Measurements from ENCODE around the gene ADCY3. TPM values are rescaled to one million over a fixed set of nuclear protein-coding genes. Genes with fewer than 3 reads are reported as not detected.
A peak's percentile ranks its signal among the peaks of the same experiment; 100 is the strongest.

ADCY3 gene
- total and polyA plus RNA-seq, 2 donors from 2014 or later = 21.1 to 44.6 TPM

DNA sequence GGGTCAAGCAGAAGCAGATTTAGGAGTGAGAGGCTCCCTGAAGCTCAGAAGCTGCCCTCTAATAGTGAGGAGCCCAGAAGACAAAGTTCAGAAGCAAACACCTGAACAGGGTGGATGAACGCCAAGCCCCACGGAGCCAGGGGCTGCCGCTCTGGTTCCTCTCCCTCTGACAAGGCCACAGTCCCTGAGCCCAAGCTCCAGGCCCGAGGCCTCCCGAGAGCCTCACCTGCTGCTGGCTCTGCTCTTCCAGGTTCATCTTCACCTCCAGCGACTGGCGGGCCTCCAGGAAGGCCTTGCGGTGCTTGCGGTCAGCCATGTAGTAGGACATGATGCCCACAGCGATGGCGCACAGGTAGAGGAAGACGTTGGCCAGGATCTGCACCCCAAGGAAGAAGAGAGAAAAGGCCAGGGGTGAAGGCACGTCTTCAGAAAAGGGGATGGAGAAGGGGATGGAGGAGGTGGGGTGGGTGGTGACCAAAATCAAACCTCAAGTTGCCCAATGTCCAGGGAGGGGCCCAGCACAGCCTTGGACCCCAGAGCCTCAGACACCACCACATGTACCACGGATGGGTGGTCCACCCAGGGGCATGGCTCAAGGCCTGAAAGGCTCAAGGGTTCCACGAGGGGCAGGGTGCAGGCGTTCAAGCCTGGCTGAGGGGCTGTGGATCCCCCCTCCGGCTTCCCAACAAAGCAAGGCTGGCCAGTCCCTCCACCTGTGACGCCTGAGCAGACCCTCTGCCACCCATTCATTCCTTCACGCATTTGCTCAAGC is 47.5 kb downstream of the ADCY3 start:
- no peak for FAIRE-seq

DNA sequence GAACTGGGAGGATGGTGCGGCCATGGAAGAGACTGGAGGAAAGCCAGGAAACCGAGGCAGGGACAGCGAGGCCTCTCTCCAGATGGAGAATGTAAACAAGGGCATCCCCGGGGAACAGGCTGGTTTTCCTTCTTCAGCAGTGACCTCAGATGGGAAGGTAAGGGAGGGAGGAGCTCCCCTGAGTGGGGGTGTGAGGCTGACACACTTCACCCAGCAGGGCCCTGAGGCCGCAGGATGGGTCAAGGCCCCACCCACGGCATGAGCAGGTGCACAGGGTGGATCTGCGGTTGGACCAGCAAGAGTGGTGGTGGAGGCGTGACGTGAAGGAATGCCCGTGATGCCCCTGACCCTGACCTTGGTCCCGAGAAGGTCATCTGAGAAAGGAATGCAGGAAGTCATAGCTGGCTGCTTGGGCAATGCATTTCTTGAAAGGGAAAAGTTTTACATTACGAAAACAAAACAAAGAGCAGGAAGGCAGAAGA is 48.1 kb downstream of the ADCY3 start:
- intact Hi-C loops (cut with DNase I) = no loop called here
- peaks cover 0 to 12% (median 4%) of the 10 kb centered on the region in 3 donors for H3K4me1 ChIP-seq (ENCODE audit: control insufficient read depth in 2 of 3, insufficient read depth in 2 of 3, low read depth in 1 of 3, low read length in 3 of 3)
- TF ChIP-seq, protein P1, sequence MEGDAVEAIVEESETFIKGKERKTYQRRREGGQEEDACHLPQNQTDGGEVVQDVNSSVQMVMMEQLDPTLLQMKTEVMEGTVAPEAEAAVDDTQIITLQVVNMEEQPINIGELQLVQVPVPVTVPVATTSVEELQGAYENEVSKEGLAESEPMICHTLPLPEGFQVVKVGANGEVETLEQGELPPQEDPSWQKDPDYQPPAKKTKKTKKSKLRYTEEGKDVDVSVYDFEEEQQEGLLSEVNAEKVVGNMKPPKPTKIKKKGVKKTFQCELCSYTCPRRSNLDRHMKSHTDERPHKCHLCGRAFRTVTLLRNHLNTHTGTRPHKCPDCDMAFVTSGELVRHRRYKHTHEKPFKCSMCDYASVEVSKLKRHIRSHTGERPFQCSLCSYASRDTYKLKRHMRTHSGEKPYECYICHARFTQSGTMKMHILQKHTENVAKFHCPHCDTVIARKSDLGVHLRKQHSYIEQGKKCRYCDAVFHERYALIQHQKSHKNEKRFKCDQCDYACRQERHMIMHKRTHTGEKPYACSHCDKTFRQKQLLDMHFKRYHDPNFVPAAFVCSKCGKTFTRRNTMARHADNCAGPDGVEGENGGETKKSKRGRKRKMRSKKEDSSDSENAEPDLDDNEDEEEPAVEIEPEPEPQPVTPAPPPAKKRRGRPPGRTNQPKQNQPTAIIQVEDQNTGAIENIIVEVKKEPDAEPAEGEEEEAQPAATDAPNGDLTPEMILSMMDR (IDR thresholded peaks at IDR 0.05; ENCODE audit: borderline replicate concordance, extremely low read depth, insufficient read depth) = no peak
- H3K27ac ChIP-seq (ENCODE audit: low read depth in 2 of 2, low read length in 2 of 2) = peak overlapping the region in 1 of 2 donors; percentile 22
- no peaks in the 10 kb centered on the region for H3K36me3 ChIP-seq (ENCODE audit: control insufficient read depth in 2 of 3, insufficient read depth in 3 of 3, low read length in 3 of 3)
- H3K9me3 ChIP-seq (ENCODE audit: control insufficient read depth in 2 of 3, insufficient read depth in 1 of 3, low read length in 3 of 3) = no peaks in the 10 kb centered on the region
- H3K9ac ChIP-seq (ENCODE audit: low read length in 3 of 3) = no peak overlapping the region
- H3K27me3 ChIP-seq (ENCODE audit: control insufficient read depth, insufficient read depth, low read length) = no peaks in the 10 kb centered on the region
- no peak for FAIRE-seq
- DNase-seq = peak in 3 of 5 donors; percentile 46 to 64 (median 64)
- H3K4me3 ChIP-seq (ENCODE audit: low read length in 3 of 3) = no peak overlapping the region

More for the DNA sequence above, 47.5 kb downstream of the ADCY3 start:
- Histone ChIP-seq H3K4me1 (ENCODE audit: control insufficient read depth in 2 of 3, insufficient read depth in 2 of 3, low read depth in 1 of 3, low read length in 3 of 3) (peaks cover 0 to 12% (median 4%) of the 10 kb centered on the region in 3 donors), H3K27me3 (ENCODE audit: control insufficient read depth, insufficient read depth, low read length) (no peaks in the 10 kb centered on the region), H3K9ac (ENCODE audit: low read length in 3 of 3) (no peak overlapping the region), H3K36me3 (ENCODE audit: control insufficient read depth in 2 of 3, insufficient read depth in 3 of 3, low read length in 3 of 3) (no peaks in the 10 kb centered on the region), H3K27ac (ENCODE audit: low read depth in 2 of 2, low read length in 2 of 2) (no peak overlapping the region), H3K9me3 (ENCODE audit: control insufficient read depth in 2 of 3, insufficient read depth in 1 of 3, low read length in 3 of 3) (no peaks in the 10 kb centered on the region), H3K4me3 (ENCODE audit: low read length in 3 of 3) (no peak overlapping the region)
- intact Hi-C loops (cut with DNase I) = no loop called here
- DNase-seq = no peak
- TF ChIP-seq, protein P1 (IDR thresholded peaks at IDR 0.05; ENCODE audit: borderline replicate concordance, extremely low read depth, insufficient read depth) = no peak

DNA sequence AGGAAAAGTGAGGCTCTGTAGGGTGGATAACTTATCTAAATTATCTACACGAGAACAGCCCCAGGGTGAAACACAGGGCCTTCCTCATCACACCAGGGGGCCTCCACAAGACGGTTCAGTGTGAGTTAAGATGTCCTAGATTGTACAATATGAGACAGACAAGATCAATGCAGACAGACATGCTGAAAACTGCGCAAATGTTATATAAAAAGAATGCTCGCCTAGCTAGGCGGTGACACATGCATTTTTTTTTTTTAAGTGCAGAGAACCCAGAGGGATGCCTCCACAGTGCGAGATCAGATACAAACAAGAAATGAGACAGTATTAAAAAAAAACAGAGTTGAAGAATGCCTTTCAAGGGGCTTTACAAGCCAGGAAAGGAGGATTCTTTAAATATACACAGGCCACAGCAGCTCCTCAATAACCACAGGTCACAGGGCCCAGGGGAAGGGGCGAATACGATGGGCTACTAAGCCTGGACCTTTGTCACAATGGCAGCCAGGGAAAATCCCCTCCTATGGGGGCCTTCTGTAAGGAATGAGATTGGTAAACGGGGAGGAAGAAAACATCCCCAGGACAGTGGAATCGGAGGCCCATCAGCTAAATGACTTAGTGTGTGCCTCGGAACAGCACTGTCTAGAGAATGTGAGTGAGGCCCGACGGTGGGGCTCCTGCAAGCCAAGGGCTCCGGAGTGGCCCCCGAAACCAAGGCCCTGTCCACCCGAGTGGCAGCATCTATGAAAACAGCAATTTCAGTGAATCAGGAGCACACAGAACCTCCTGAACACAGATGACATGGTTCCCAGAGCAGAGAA is 48.9 kb downstream of the ADCY3 start:
- DNase-seq = no peak
- no peaks in the 10 kb centered on the region for H3K27me3 ChIP-seq (ENCODE audit: control insufficient read depth, insufficient read depth, low read length)
- peaks cover 0 to 12% (median 4%) of the 10 kb centered on the region in 3 donors for H3K4me1 ChIP-seq (ENCODE audit: control insufficient read depth in 2 of 3, insufficient read depth in 2 of 3, low read depth in 1 of 3, low read length in 3 of 3)
- FAIRE-seq = no peak
- H3K27ac ChIP-seq (ENCODE audit: low read depth in 2 of 2, low read length in 2 of 2) = peak overlapping the region in 1 of 2 donors; percentile 22
- TF ChIP-seq, protein P1 (IDR thresholded peaks at IDR 0.05; ENCODE audit: borderline replicate concordance, extremely low read depth, insufficient read depth) = no peak
- H3K4me3 ChIP-seq (ENCODE audit: low read length in 3 of 3) = no peak overlapping the region
- H3K36me3 ChIP-seq (ENCODE audit: control insufficient read depth in 2 of 3, insufficient read depth in 3 of 3, low read length in 3 of 3) = no peaks in the 10 kb centered on the region
- intact Hi-C loops (cut with DNase I) = no loop called here
- no peak overlapping the region for H3K9ac ChIP-seq (ENCODE audit: low read length in 3 of 3)
- no peaks in the 10 kb centered on the region for H3K9me3 ChIP-seq (ENCODE audit: control insufficient read depth in 2 of 3, insufficient read depth in 1 of 3, low read length in 3 of 3)
